HG02642 (cell line): ENCODE data around the gene SPATA25.
"Not testable (repeated sequence)": the region's sequence is repeated elsewhere in the genome, so short reads cannot be mapped to it uniquely, and the experiment has no call there.

Experiments used
- ATAC-seq: cut with Tn5 transposase; IDR thresholded peaks from one replicate; pipeline ENCODE4 v1.9.1; 2021; ENCODE audit warnings: mild to moderate bottlenecking; ENCODE audit not compliant: unreplicated experiment, poor library complexity

SPATA25 gene

GRCh38 chr20:45897289-45897688, 9.9 kb upstream of the SPATA25 start:
- no peak for ATAC-seq

DNA sequence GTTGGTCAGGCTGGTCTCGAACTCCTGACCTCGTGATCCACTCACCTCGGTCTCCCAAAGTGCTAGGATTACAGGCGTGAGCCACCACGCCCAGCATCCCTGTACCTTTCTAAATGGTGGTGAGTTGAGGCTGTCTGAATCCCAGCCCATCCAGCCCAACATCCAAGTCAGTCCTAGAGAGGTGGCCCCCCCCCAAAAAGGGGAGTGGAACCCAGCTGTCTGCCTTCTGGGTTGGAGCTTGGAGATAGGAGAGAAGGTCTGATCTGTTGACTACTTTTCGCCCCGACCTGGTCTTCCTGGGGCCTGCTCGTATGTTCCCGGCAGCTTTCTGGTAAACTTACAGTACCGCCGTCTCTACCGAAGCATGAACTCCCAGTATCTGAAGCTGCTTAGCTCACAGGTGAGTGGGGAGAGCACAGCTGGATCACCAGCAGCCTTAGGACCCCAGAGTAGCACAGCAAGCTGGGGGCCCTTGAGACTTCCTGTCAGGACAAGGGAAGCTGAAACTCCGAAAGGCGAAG, 9.3 kb upstream of the SPATA25 start:
- ATAC-seq, result no peak

GRCh38 chr20:45894797-45895196, 7.4 kb upstream of the SPATA25 start:
- ATAC-seq, result no peak

GRCh38 chr20:45893831-45894230, 6.4 kb upstream of the SPATA25 start:
- no peak for ATAC-seq

DNA sequence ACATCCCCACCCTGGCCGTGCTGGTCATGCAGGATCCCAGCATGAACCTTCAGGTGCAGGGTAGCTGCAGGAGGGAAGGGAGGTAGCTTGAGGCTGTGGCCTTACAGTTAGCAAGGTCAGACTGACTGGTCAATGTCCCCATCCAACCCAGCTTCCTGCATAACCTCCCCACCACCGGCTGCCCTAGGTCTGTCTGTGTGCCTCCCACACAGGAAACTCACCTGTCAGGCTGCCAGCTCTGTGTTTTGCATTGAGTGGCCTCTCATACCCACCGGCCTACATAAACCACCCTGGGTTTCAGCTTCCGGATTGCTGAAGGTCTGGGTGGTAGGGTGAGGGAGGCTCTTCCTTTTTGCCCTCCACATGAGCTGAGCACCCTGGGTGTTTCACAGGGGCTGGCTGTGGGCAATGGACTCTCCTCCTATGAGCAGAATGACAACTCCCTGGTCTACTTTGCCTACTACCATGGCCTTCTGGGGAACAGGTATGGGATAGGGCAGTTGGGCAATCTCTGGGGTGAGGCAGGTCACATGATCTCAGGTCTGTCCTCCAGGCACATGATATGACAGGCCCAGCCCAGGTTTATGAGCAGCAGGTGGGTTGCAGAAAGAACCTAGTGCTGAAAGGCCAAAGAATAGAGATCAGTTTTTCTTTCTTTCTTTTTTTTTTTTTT, 5.5 kb upstream of the SPATA25 start:
- no peak for ATAC-seq

GRCh38 chr20:45892049-45892825, 4.8 kb upstream of the SPATA25 start:
- no peak for ATAC-seq

DNA sequence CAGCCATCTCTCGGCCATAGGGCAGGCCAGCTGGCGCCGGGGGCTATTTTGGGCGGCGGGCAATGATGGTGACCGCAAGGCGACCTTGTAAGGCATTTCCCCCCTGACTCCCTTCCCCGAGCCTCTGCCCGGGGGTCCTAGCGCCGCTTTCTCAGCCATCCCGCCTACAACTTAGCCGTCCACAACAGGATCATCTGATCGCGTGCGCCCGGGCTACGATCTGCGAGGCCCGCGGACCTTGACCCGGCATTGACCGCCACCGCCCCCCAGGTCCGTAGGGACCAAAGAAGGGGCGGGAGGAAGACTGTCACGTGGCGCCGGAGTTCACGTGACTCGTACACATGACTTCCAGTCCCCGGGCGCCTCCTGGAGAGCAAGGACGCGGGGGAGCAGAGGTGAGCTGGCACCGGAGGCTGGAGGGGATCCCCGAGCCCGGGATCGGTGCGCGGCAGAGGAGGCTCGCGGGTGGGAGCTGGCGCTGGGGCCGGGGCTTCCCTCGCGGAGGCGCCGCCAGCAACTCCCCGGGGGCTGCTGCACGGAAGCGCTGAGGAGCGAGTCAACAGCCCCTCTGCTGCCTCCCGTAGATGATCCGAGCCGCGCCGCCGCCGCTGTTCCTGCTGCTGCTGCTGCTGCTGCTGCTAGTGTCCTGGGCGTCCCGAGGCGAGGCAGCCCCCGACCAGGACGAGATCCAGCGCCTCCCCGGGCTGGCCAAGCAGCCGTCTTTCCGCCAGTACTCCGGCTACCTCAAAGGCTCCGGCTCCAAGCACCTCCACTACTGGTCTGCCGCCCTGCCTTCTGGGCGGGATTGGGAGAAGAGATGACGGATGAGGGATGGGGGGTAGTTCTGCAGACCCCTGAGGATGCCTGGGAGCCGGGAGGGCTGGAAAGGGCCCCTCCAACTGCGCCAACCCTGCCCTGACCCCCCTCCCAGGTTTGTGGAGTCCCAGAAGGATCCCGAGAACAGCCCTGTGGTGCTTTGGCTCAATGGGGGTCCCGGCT, 3.9 kb upstream of the SPATA25 start, which contains the start of the genes CTSA and NEURL2:
CTSA (plus strand) TSS at position 351 of the 999 bp plus-strand sequence; CDS start at position 585, 234 bp downstream.
NEURL2 (minus strand) TSS at position 224 of the 999 bp plus-strand sequence; CDS start at position 7, 217 bp downstream.
- ATAC-seq, result peak; percentile 81

- peak; percentile 27 for ATAC-seq
Observed at GRCh38 chr20:45890077-45890984, 2.9 kb upstream of the SPATA25 start.

DNA sequence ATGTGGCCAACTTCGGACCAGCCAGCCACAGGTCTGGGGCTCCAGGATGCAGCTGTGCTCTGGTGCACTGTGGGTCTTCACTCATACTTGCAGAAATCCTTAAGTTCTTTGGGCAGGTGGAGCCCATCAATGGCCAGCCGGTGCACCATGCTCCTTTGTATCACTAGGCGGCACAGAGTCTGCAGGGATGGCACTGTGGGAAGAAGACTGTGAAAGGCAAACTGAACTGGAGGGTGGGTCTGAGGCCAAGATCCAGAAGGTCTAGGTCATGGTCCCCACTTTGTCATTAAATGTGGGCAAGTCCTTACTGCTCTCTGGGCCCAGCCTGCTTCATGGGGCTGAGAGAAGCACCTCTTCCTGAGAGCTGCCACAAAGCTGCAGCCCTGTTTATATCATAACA, 1.3 kb upstream of the SPATA25 start:
- no peak for ATAC-seq

DNA sequence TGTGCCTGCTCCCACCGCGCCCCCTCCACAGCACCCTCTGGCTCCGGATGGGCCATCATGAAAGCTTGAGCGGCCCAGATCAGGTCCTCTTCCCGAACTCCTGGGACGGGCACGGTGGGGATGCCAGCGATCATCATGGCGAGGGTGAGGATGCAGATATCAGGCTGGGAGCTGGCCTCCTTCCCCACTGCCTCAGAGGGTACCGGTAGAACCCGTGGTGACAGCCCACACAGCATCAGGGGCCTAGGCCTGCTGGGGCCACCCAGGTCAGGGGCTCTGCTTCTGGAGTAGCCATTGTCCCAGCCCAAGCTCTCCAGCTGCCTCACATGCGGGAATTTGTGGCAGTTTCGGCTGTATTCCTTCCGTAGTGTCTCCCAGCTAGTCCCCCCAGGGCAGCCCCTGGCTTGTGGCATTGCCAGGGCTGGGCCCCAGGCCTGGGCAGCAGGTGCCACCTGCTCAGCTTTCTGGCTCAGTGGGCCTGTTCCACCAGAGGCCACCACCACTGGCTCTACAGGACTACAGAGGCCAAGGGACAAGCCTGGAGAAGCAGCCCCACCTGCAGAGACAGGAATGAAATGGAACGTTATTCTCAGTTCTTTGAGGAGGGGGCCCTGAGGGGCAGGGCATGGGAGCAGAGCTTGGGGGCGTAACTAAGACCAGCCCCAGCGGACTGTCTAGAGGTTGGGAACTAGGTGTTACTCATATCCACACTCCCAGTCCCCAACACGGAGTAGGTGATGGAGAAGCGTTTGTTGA, 654 bp downstream of the SPATA25 start:
- no peak for ATAC-seq

DNA sequence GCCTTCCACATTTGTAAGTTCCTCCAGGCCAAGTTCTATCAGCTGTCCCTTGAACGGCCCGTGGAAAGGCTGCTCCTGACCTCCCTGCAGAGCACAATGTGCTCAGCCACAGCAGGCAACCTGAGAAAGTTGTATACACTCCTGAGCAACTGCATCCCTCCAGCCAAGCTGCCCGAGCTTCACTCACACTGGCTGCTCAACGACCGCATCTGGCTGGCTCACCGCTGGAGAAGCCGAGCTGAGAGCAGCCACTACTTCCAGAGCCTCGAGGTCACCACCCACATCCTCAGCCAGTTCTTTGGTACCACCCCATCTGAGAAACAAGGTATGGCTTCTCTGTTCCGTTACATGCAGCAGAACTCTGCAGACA, 4.3 kb downstream of the SPATA25 start:
- ATAC-seq, result no peak

DNA sequence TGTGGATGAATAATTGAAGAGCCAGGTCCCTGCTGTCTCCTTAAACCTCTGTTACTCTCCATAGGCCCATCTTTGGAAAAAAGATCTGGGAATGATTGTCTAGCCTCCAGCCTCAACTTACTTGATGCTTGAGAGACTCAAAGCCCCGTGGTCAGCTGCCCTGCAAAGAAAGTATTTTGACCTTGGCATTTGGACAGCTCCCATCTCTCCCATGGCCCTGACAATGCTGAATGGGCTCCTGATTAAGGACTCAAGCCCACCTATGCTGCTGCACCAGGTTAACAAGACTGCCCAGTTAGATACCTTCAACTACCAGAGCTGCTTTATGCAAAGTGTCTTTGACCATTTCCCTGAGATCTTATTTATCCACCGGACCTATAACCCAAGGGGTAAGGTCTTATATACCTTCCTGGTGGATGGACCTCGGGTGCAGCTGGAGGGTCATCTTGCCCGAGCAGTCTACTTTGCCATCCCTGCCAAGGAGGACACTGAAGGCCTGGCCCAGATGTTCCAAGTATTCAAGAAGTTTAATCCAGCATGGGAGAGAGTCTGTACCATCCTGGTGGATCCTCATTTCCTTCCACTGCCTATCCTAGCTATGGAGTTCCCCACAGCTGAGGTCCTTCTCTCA, 4.8 kb downstream of the SPATA25 start:
- ATAC-seq, result no peak

GRCh38 chr20:45880988-45881788, 6.2 kb downstream of the SPATA25 start, which contains the start of gene ZSWIM1:
Gene ZSWIM1, plus strand, starts transcription at chr20:45881227. Its CDS starts 1,366 bp downstream, at chr20:45882593.
- ATAC-seq, result peak; percentile 98

DNA sequence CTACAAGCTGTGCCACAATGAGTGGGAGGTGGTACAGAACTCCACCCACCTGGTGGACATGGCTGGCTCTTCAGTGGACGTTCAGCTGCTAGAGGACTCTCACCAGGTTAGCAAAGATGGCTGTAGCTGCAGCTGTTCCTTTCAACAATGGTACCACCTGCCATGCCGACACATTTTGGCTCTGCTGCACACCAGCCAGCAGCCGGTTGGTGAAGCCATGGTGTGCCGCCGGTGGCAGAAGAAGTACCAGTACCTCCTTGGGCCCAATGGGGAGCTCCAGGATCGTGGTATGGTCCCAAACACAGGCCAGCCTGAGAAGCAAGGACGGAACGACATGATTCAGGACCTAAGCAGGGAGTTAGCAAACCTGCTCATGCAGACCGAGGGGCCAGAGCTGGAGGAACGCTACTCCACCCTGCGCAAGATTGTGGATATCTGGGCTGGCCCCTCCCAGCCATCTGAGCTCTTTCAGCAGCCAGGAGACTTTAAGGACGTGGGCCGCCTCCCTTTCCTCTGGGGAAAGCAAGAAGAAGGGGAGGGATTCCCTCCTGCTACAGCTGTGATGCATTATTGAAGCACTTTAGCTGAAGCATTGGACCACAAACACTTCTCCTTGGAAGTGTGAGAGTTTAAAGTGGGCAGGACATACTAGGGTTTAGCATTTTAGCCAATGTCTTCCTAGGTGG, 9.2 kb downstream of the SPATA25 start:
- no peak for ATAC-seq

GRCh38 chr20:45874576-45874975, 12.8 kb downstream of the SPATA25 start:
- no peak for ATAC-seq

DNA sequence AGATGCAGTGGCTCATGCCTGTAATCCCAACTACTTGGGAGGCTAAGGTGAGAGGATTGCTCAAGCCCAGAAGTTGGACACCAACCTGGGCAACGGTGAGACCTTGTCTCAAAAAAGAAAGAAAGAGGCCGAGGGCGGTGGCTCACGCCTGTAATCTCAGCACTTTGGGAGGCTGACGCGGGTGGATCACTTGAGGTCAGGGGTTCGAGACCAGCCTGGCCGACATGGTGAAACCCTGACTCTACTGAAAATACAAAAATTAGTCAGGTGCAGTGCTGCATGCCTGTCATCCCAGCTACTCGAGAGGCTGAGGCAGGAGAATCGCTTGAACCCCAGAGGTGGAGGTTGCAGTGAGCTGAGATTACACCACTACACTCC, 13.3 kb downstream of the SPATA25 start:
- ATAC-seq, result not testable (repeated sequence)
